SU-DHL-6 (cell line): ENCODE results near the gene CRYZ.

ENCODE experiments used
- H2AFZ ChIP-seq: fragments of 200-600 bp; sonication (generic); 2 replicates; pipeline ENCODE4 v1.6.1; 2014; ENCODE audit warnings: low read depth, mild to moderate bottlenecking, moderate library complexity, mixed read lengths, antibody characterized with exemption, low read length; ENCODE audit not compliant: severe bottlenecking
- H3F3A ChIP-seq: fragments of 200-600 bp; shearing (Covaris generic); 2 replicates; pipeline ENCODE4 v1.6.0; 2016; ENCODE audit warnings: antibody characterized with exemption, mild to moderate bottlenecking; ENCODE audit not compliant: insufficient read depth
- H3K27ac ChIP-seq: fragments of 200-600 bp; sonication (generic); 2 replicates; pipeline ENCODE4 v1.5.1; 2016; ENCODE audit warnings: low read depth, mild to moderate bottlenecking, low read length, moderate library complexity, mixed read lengths
- H3K27me3 ChIP-seq: fragments of 200-600 bp; sonication (generic), shearing (Covaris generic); 2 replicates; pipeline ENCODE4 v1.6.0; 2014; ENCODE audit warnings: mild to moderate bottlenecking, low read length
- H3K36me3 ChIP-seq: fragments of 200-600 bp; sonication (generic); 2 replicates; pipeline ENCODE4 v1.6.1; 2014; ENCODE audit warnings: mild to moderate bottlenecking, low read length, mixed read lengths
- H3K4me2 ChIP-seq: fragments of 300-600, 200-600 bp; shearing (Covaris generic), sonication (generic); 2 replicates; pipeline ENCODE4 v1.6.0; 2014; ENCODE audit warnings: low read length, low read depth, mild to moderate bottlenecking; ENCODE audit not compliant: poor library complexity, severe bottlenecking
- H3K4me3 ChIP-seq: fragments of 200-600 bp; sonication (generic); 2 replicates; pipeline ENCODE4 v1.5.1; 2014; ENCODE audit warnings: antibody characterized with exemption, low read length, mild to moderate bottlenecking, mixed read lengths; ENCODE audit not compliant: insufficient read depth, poor library complexity, severe bottlenecking
- H3K79me2 ChIP-seq: fragments of 200-600 bp; sonication (generic); 2 replicates; pipeline ENCODE4 v1.6.1; 2014; ENCODE audit warnings: mild to moderate bottlenecking, low read length, moderate library complexity; ENCODE audit not compliant: insufficient read depth
- H3K9ac ChIP-seq: fragments of 200-600 bp; sonication (generic); 2 replicates; pipeline ENCODE4 v1.7.0; 2014; ENCODE audit warnings: mild to moderate bottlenecking, low read length
- H3K9me2 ChIP-seq: fragments of 200-600 bp; sonication (generic); replicated peaks from 2 replicates; pipeline ENCODE4 v1.6.1; 2014; ENCODE audit warnings: low read length; ENCODE audit not compliant: insufficient read depth
- H3K9me3 ChIP-seq: fragments of 200-600 bp; sonication (generic); 2 replicates; pipeline ENCODE4 v1.6.1; 2014; ENCODE audit warnings: low read length, mixed read lengths; ENCODE audit not compliant: insufficient read depth
- H4K20me1 ChIP-seq: fragments of 200-600 bp; sonication (generic); 2 replicates; pipeline ENCODE4 v1.6.1; 2014; ENCODE audit warnings: low read depth, mild to moderate bottlenecking, antibody characterized with exemption, low read length, moderate library complexity, mixed read lengths
- EZH2phosphoT487 ChIP-seq: fragments of 200-600 bp; sonication (generic), shearing (Covaris generic); conservative IDR thresholded peaks from 2 replicates; pipeline ENCODE4 v1.6.1; 2018; ENCODE audit warnings: mild to moderate bottlenecking, antibody characterized with exemption, low read length, moderate library complexity, mixed read lengths
- TF ChIP-seq, protein P1 (sequence below): fragments of 200-600 bp; sonication (generic); IDR thresholded peaks from one replicate; pipeline ENCODE4 v1.5.1; 2017; ENCODE audit warnings: antibody characterized with exemption, mild to moderate bottlenecking, low read length, moderate library complexity; ENCODE audit not compliant: insufficient read depth, poor library complexity, severe bottlenecking

The CRYZ gene

DNA sequence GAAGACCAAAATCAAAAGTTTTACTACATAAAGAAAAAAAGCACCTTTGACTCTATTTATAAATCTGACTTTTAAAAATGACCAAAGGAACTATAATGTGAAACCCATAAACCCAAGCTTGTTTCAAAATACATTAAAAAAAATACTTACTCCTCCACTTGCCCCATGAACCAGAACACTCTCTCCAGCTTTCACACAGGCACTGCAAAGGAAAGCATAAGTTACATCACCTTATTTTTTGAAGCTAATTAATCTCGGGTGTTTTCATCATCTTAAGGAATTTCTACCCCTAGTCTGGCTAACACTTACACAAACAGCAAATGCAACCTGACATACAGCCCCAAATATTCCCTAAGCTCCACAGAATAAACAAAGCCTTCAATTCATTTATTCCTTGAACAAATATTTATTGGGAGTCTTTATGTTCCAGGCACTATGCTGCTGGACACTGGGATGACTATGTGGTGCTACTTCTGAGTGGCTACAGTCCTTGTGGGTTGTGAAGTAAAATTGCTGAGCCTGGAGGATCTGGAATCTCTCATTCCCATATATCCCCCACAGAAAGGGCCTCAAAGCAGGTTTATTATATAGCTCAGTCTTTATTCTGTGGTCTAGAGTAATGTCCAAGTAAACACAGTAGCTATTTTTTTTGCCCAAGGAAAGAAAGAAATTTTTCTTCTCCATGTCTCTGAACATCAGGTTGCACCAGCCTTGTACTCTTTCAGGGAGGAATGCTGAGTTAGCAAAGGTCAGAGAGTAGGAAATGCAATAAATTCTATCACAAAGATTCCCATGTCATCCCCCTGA is 18.2 kb downstream of the CRYZ start:
- Histone ChIP-seq H3K4me3 (no peak overlapping the region), H3K79me2 (no peaks in the 10 kb centered on the region), H3K9me3 (no peaks in the 10 kb centered on the region), H3K27ac (no peak overlapping the region), H2AFZ (no peak overlapping the region), H3F3A (no peaks in the 10 kb centered on the region), H3K4me2 (no peak overlapping the region), H4K20me1 (no peaks in the 10 kb centered on the region), H3K9me2 (no peaks in the 10 kb centered on the region), H3K36me3 (peaks cover 8% of the 10 kb centered on the region; the same call in 1 of the 2 replicates), H3K9ac (no peak overlapping the region), H3K27me3 (no peaks in the 10 kb centered on the region)
- TF ChIP-seq EZH2phosphoT487, result no peak
- TF ChIP-seq, protein P1, sequence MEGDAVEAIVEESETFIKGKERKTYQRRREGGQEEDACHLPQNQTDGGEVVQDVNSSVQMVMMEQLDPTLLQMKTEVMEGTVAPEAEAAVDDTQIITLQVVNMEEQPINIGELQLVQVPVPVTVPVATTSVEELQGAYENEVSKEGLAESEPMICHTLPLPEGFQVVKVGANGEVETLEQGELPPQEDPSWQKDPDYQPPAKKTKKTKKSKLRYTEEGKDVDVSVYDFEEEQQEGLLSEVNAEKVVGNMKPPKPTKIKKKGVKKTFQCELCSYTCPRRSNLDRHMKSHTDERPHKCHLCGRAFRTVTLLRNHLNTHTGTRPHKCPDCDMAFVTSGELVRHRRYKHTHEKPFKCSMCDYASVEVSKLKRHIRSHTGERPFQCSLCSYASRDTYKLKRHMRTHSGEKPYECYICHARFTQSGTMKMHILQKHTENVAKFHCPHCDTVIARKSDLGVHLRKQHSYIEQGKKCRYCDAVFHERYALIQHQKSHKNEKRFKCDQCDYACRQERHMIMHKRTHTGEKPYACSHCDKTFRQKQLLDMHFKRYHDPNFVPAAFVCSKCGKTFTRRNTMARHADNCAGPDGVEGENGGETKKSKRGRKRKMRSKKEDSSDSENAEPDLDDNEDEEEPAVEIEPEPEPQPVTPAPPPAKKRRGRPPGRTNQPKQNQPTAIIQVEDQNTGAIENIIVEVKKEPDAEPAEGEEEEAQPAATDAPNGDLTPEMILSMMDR, result no peak

- Histone ChIP-seq H3K4me2 (no peak overlapping the region), H3K79me2 (no peaks in the 10 kb centered on the region), H3F3A (no peaks in the 10 kb centered on the region), H3K27me3 (no peaks in the 10 kb centered on the region), H2AFZ (no peak overlapping the region), H3K9ac (no peak overlapping the region), H3K4me3 (no peak overlapping the region), H3K9me3 (no peaks in the 10 kb centered on the region), H3K36me3 (peaks cover 13% of the 10 kb centered on the region; the same call in 1 of the 2 replicates), H3K27ac (no peak overlapping the region), H4K20me1 (no peaks in the 10 kb centered on the region), H3K9me2 (no peaks in the 10 kb centered on the region)
- no peak for TF ChIP-seq EZH2phosphoT487
- TF ChIP-seq, protein P1, result no peak
Observed at GRCh38 chr1:74713849-74714248, 19.0 kb downstream of the CRYZ start.

GRCh38 chr1:74712881-74713280 is 20.0 kb downstream of the CRYZ start:
- no peaks in the 10 kb centered on the region for H3K79me2 ChIP-seq
- H3K36me3 ChIP-seq, result peaks cover 13% of the 10 kb centered on the region; the same call in 1 of the 2 replicates
- H3K4me3 ChIP-seq, result no peak overlapping the region
- H2AFZ ChIP-seq, result no peak overlapping the region
- no peaks in the 10 kb centered on the region for H3K9me3 ChIP-seq
- H3F3A ChIP-seq, result no peaks in the 10 kb centered on the region
- no peak overlapping the region for H3K4me2 ChIP-seq
- TF ChIP-seq, protein P1, result no peak
- no peak for TF ChIP-seq EZH2phosphoT487
- no peak overlapping the region for H3K27ac ChIP-seq
- H3K27me3 ChIP-seq, result no peaks in the 10 kb centered on the region
- no peaks in the 10 kb centered on the region for H3K9me2 ChIP-seq
- no peak overlapping the region for H3K9ac ChIP-seq
- no peaks in the 10 kb centered on the region for H4K20me1 ChIP-seq
